GM19238 (cell line): ENCODE results near the gene OSBP2.
"Not testable (repeated sequence)": the region's sequence is repeated elsewhere in the genome, so short reads cannot be mapped to it uniquely, and the experiment has no call there.

ENCODE experiments used
- DNase-seq: peaks from one replicate; pipeline ENCODE4 v3.0.0; 2011; ENCODE audit warnings: low spot score; ENCODE audit not compliant: insufficient read length

The OSBP2 gene

DNA sequence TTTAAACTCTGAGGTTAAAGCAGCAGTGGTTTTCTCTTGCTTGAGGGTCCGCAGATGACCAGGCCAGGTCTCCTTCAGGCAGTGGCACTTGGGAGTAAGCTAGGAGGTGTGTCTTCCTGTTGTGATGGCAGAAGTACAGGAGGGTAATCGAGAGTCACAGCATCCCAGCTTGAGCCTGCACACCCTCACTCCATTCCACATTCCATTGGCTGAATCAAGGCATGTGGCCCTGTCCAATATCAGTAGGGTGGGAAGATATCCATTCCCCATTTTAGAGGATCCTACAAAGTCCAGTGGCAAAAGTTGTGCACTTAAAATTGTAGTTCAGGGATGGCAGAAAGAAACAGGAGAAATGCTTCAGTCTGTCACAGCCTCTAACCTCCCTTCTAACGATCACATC lies 23.3 kb downstream of the OSBP2 start:
- no peak for DNase-seq

DNA sequence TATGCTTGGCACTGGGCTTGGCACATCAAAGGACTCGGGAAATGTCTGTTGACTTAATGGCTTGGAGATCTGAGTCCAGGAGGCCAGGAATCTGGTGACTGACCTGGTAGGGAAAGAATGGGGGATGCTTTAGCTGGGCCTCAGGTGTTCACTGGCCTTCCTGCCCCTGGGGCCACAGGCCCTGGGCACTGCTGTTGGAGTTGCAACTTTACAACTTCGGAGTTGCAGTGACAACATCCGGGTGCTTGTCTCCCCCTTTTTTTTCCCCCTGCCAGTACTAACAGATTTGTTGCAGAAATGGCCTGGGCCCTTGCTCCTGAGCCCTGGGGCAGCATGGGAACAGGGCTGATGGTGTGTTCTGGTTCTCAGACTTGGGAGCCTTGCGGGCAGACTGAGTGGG lies 23.8 kb downstream of the OSBP2 start:
- no peak for DNase-seq

DNA sequence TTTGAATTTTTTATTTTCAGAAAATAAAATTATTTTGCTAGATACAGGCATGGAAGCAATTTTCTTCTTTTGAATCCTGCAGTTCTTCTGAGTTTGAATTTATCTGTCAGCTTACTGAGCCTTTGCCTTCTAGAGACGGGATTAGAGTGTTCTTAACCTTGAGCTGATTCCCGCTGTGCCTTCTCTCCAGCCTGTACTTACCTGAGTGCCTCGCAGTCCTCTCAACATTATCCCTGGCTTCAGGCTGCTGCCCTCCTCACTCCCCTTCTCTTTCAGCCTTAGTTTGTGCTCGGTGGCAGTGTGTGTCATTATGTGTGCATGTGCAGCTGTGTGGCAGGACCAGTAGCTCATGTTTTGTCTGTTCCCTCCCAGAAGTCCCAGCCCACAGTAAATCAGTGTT lies 24.3 kb downstream of the OSBP2 start:
- DNase-seq, result no peak

DNA sequence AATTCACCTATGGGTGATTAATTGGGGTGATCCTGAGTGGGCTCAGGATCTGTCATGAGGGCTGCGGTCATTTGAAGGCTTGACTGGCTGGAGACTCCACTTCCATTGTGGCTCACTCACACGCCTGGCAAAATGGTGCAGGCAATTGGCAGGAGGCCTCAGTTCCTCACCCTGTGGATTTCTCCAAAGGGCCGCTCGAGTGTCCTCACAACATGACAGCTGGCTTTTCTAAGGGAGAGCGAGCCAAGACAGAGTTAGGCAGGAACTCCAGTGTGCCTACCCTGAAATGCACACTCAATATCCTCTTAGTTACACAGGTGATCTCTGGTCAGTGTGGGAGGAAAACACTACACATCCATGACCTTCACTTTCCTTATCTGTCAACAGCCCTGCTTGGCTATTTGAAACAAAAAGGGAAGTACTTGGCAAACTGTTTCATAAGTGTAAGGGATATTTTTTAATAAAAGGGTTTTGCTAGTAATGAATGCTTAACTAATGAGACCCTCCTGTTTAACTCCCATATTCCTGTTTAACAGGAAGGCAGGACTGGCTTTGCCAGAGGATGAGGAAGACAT lies 25.7 kb downstream of the OSBP2 start:
- no peak for DNase-seq

DNA sequence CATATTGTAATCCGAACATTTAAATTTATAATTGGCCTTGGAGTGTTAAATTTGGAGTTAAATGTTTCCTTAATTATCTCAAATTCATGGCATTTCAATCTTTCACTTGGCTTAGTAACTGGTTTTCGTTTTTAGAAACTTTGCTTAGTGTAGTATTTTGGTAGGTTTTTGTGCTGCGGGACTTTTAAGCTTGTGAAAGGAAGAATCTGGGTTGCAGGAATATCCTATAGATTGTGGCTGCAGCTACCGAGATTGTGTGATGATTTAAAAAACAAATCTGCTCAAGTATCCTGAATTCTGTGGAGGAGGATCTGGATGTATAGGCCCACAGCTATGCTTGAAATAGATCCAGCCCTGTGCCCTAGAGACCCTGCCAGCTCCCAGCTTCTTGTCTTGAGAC lies 27.1 kb downstream of the OSBP2 start:
- DNase-seq, result no peak

DNA sequence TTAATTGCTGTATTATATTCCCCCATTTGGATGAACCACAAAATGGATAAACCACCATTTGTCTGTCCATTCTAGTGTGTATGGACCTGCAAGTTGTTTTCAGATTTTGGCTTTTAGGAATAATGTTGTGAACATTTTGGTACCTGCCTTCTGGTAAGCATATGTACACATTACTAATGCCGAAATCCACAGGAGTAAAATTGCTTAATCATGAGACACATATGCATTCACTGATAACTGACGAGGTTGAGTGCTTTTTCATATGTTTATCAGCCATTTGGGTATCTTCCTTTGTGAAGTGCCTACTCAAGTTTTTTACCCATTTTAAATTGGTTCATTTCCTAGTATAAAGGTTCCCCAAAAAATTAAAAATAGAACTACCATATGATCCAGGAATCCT lies 34.2 kb downstream of the OSBP2 start:
- DNase-seq, result no peak

DNA sequence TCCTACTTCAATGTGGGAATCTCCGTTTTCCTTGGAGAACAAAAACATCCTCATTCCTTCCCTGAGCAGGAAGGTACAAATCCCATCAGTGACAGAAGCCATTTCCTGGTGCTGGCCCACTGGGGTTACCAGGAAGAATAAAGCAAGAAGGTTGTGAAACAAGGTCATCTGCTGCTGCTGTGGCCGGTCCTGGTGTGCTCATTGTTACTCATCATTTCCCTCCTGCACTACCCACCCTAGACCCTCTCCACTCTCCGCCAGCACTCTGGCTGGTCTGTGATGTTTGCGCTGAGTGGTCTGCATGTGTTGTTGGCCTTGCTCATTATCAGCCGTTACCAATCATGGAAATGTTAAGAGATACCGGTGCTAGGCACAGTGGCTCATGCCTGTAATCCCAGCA lies 37.0 kb downstream of the OSBP2 start:
- DNase-seq, result no peak

DNA sequence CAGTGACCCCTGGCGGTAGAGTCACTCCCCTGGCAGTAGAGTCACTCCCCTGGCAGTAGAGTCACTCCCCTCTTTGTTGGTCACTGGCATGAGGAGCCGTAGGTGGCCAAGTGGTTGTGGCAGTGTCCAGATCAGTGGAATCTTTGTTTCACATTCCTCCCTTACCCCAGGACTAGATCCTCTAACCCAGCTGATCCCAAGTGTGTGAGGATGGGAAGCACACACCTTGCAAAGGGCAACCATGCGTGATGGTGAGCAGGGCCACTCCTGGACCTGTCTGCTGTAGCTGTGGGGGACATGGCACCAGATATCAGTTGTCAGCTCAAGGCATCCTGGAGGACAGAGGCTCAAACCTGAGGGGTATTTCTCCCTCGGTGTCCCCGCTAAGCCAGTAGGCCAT lies 37.8 kb downstream of the OSBP2 start:
- no peak for DNase-seq

DNA sequence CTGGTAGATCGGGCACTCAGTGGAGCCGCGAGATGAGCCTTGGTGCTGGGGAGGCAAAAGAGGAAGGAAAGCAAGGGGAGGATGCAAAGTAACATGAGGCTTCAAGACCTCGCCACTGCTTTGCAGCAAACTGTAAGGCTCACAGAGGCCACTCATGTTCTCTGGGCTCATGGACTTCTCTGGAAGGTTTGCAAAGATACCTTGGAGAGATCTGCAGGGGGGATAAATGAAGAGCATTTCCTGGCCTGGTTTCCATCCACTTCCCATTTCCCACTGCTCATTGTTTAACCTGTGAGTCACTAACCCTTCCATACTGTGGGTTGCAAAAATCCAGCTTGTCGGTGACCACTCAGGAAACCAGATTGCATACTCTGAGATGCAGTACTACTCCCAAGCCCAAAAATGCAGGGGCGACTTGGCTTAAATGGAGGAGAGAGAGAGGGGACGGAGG lies 38.5 kb downstream of the OSBP2 start:
- no peak for DNase-seq

DNA sequence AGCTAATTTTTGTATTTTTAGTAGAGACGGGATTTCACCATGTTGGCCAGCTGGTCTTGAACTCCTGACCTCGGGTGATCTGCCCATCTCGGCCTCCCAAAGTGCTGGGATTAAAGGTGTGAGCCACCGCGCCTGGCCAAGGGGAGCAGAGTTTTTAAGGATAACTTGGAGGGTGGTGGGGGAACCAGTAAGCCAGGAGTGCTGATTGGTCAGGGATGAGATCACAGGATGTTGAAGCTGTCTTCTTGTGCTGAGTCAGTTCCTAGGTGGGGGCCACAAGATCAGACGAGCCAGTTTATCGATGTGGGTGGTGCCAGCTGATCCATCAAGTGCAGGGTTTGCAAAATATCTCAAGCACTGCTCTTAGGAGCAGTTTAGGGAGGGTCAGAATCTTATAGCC lies 45.3 kb downstream of the OSBP2 start:
- not testable (repeated sequence) for DNase-seq

DNA sequence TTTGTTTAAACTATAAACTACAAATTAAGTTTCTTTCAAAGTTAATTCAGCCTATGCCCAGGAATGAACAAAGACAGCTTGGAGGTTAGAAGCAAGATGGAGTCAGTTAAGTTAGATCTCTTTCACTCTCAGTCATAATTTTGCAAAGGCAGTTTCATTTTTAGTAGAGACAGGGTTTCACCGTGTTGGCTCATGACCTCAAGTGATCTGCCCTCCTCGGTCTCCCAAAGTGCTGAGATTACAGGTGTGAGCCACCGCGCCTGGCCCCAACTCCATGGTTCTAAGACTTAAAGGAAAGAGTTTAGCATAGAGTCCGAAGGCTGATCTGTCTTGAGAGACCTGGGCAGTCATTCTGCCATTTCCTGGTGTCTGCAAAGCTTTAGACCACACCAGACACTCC lies 45.8 kb downstream of the OSBP2 start:
- DNase-seq, result not testable (repeated sequence)

DNA sequence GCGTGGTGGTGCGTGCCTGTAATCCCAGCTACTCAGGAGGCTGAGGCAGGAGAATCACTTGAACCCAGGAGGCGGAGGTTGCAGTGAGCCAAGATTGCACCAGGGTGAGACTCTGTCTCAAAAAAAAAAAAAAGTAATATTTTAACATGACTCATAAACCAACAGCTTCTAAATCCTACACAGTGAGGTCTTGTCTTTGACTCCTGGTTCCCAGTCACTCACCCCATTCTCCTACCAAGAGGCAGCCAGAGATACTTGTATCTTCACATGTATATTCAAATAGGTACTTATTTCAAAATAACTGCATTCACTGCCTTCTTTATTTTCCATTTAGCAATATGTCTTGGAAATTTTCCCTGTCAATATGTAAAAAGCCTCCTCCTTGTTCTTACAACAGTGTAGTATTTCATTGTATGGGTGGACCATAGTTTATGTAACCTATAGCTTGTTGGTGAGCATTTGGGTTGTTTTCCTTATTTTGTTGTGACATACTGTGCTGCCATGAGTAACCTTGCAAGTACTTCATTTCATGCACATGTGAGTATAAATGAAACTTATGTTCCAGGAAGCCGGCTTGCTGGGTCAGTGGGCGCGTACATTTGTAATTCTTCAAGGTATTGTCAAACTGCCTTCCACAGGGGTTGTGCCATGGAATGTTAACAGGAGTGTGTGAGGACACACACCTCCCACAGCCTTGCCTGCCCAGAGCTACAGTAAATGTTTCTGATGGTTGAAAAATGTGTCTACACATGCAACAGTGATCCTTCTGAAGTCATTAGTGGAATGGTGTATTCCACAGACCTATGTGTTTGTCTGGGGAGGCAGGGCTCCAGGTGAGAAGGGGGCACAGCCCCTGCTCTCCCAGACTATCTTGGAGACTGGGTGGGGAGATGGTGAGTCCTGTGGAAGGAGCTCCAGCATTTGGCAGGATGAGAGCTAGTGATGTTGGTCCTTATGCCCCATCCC lies 47.9 kb downstream of the OSBP2 start:
- DNase-seq, result no peak

DNA sequence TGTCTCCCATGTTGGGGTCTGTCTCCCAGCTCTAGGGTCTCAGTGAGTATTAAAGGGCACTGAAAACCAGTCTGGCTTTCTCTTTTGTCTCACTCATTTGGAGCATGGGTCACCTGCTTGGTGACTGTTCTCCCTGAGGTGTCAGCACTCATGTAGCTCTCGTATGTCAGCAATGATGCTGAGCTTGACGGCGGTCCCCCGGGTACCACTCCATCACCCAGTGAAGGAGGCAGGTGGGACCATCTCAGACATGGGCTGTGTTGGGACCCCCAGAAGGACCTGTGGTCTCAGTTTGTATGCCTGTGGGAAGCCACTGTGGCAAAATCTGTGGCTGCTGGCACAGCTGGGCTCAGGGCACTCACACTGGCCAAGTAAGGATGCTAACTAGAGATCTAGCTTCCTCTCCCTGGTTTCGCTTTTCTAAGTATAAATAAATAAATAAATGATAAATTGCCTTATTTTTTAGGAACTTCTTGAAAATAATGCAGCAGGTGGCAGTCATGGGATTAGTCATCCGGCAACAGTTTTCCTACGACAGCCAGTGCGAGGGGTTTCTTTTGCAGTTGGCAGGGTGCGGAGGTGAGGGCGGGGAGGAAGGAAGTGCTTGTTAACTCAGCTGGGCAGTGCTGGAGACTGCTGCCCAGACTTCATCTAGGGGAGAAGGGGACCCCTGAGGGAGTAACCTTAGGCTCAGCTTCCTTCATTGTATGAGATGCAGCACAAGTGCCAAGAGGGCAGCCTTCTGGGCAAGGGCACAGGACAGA lies 48.8 kb downstream of the OSBP2 start:
- DNase-seq, result no peak

DNA sequence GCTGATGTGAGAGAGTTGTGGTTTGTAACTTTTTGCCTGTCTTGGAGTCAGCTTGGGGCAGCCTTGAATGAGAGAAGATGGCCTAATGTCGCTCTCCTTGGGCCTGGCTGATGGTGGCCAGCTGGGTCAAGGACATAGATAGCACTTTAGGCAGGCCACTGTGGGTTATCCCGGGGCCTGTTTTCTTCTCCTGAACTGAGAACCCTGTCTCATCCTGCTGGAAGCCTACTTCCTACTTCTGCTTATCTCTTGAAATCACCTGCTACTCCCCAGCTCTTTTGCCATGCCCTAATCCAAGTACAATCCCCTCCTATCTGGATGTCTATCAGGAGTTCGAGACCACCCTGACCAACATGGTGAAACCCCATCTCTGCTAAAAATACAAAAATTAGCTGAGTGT lies 49.5 kb downstream of the OSBP2 start:
- no peak for DNase-seq

DNA sequence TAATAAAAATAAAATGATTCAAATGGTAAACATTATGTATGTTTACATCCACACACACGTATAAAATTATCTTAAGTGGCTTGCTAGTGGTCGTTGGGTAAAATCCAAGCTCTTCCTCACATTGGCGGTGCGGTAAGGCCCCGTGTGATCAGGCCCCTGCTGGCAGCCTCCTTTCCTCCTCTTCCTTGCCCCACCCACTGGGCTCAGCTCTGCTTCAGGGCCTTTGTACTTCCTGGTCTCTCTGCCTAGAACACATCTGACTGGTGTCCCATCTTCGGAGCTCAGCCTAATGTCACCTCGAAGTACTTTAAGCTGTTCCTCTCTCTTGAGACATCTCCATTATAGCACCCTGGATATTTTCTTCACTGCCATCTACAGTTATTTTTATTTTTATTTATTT lies 52.8 kb downstream of the OSBP2 start:
- DNase-seq, result no peak

DNA sequence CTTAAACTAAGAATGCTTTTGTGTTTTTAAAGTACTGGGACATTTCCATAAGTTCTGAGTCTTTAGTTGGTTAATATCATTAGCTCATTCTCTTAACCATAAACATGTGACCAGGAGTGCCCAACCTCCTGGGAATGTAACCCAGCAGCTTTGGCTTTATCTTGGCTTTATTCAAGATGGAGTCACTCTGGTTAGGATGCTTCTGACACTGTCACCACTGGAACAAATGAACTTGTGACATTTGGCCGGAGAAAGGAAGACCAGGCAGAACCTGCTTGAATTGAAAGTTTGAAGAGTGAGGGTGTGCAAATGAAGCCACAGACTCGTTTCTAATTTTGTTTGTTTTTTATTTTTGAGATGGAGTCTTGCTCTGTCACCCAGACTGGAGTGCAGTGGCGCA lies 54.6 kb downstream of the OSBP2 start:
- no peak for DNase-seq

DNA sequence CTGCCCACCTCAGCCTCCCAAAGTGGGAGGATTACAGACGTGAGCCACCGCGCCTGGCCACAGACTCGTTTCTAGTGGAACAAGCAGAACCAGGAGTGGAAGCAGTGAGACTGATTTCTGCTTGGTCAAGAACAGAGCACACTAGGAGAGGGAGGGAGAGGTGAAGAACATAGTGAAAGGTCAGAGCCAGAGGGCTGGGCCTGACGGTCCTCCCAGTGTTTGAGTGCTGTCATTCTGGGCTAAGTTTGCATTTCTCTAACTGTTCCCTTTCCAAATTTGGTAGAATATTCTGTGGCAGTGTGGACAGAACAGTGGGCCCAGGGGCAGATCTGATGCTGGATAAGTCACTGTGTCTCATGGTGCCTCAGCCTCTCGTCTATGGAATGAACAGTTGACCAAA lies 55.2 kb downstream of the OSBP2 start:
- DNase-seq, result no peak

DNA sequence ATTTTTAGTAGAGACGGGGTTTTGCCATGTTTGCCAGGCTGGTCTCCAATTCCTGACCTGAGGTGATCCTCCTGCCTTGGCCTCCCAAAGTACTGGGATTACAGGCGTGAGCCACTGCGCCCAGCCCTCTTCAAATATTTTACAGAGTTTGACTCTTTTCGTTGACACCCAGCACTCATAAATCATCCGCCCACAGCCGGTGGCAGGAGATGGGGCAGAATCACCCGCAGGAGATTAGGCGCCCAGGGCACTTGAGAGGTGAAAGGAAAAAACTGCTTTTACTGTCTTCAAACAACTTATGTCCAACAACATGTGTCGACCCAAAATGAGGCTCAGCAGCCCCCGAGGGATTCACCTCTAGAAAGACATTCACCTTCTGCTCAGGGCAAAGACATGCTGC lies 56.9 kb downstream of the OSBP2 start:
- DNase-seq, result no peak

DNA sequence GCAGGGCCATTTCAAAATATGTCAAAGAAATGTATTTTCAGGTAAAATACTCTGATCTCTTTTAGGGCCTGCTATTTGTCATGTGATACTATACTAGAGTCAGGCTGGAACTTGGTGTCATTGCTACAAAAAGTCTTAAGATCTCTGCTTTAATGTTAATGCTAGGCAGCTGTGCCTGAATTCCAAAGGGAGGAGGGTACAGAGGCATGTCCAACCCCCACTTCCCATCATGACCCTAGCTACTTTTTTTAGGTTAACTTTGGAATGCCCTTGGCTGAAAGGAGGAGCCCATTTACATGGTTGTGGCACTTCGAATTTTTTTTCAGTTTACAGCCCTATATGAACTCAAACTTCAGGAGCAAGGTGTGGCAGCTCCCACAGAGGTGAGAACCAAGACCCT lies 58.1 kb downstream of the OSBP2 start:
- no peak for DNase-seq

DNA sequence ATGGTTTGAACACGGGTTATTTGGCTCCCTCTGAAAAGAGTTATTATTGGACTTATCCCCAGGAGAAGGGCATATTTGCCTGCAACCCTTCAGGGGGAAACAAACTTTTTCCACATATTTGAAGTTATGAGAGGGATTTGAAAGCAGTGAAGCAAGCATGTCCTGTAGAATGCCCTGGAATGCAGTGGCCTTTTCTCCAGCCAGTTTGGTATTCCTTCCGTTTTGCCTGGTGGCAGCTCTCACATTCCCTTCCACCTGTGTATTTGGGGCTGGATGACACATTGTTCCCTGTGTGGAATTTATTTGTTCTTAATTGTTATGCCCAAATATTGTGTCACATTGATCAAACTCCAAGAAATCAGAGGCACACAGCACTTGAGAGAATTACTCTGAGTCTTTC lies 59.0 kb downstream of the OSBP2 start:
- DNase-seq, result no peak

DNA sequence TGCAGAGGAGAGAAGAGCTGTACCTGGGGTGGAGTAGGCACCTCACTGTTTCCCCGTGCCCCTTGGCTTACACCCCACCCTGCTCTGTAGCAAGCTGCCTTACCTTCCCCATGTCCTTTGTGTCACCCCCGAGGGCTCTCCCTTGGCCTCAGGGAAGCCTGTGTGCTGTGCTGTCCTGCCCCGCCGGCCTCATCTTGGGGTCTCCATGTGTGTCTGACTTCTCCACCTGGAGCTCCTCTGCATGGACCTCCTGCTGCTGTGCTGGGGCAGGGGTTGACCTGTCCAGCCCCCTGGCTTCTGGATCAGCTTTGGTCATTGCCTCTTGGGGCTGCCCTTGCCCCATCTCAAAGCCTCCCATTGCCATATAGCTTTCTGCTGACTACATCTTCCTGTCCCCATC lies 59.8 kb downstream of the OSBP2 start:
- no peak for DNase-seq
